Activated gamma-delta T cell treated with anti-CD3 and anti-CD28 coated beads, Interleukin-2, amount 50 U/mL, for 16 hours (primary cell): ENCODE data around the gene TMPRSS3.

Experiments used
- DNase-seq: peaks from one replicate; pipeline ENCODE4 v3.0.0-alpha.2; 2020; ENCODE audit warnings: low read depth

The TMPRSS3 gene

GRCh38 chr21:42395905-42396651, at the start of gene TMPRSS3:
TSS of gene TMPRSS3 (minus strand) at chr21:42396052. CDS start at chr21:42395417, 635 bp downstream.
- DNase-seq = no peak

GRCh38 chr21:42445311-42445710, 49.5 kb upstream of the TMPRSS3 start:
- DNase-seq = no peak

- no peak for DNase-seq
These were observed 48.9 kb upstream of the TMPRSS3 start for GRCh38 chr21:42444745-42445059.

- DNase-seq = no peak
These were observed 48.3 kb upstream of the TMPRSS3 start for GRCh38 chr21:42443876-42444744.

- no peak for DNase-seq
These were observed 47.4 kb upstream of the TMPRSS3 start for GRCh38 chr21:42443181-42443785.

- DNase-seq = no peak
These were observed 46.1 kb upstream of the TMPRSS3 start for GRCh38 chr21:42441963-42442362.

- no peak for DNase-seq
These were observed 44.4 kb upstream of the TMPRSS3 start for GRCh38 chr21:42440187-42440792.

- DNase-seq = peak; percentile 38
These were observed 43.7 kb upstream of the TMPRSS3 start for GRCh38 chr21:42439284-42440186.

- no peak for DNase-seq
These were observed 42.7 kb upstream of the TMPRSS3 start for GRCh38 chr21:42438316-42439205.

- no peak for DNase-seq
These were observed 41.9 kb upstream of the TMPRSS3 start for GRCh38 chr21:42437786-42438185.

- DNase-seq = no peak
These were observed 41.1 kb upstream of the TMPRSS3 start for GRCh38 chr21:42436914-42437313.

GRCh38 chr21:42435833-42436232, 40.0 kb upstream of the TMPRSS3 start:
- DNase-seq = no peak

- DNase-seq = no peak
These were observed 39.5 kb upstream of the TMPRSS3 start for GRCh38 chr21:42435401-42435800.

GRCh38 chr21:42434884-42435283, 39.0 kb upstream of the TMPRSS3 start:
- no peak for DNase-seq

GRCh38 chr21:42433946-42434551, 38.2 kb upstream of the TMPRSS3 start:
- no peak for DNase-seq

- DNase-seq = no peak
These were observed 36.8 kb upstream of the TMPRSS3 start for GRCh38 chr21:42432695-42433094.

GRCh38 chr21:42431196-42431595, 35.3 kb upstream of the TMPRSS3 start:
- no peak for DNase-seq

GRCh38 chr21:42430521-42430920, 34.7 kb upstream of the TMPRSS3 start:
- DNase-seq = no peak

GRCh38 chr21:42429856-42430255, 34.0 kb upstream of the TMPRSS3 start:
- DNase-seq = no peak

GRCh38 chr21:42429021-42429420, 33.2 kb upstream of the TMPRSS3 start:
- no peak for DNase-seq
